ENCODE measurements around the gene SCUBE1. TPM values are rescaled to one million over a fixed set of nuclear protein-coding genes. Genes with fewer than 3 reads are reported as not detected.

The SCUBE1 gene
- total and polyA plus RNA-seq, 2 experiments from 2014 or later: 0.81 to 3.2 TPM

GRCh38 chr22:43295173-43295572 lies 48.0 kb downstream of the SCUBE1 start:
- H3K27ac Mint-ChIP-seq: no peak overlapping the region

GRCh38 chr22:43293655-43294392 lies 49.3 kb downstream of the SCUBE1 start:
- no peaks in the 10 kb centered on the region for H3K9me2 ChIP-seq (ENCODE audit: insufficient read depth)
- H3K27me3 ChIP-seq (ENCODE audit: insufficient read depth): no peaks in the 10 kb centered on the region
- no peaks in the 10 kb centered on the region; the same call in 2 of the 3 replicates for H3K36me3 Mint-ChIP-seq (ENCODE audit: low read depth)
- no peak overlapping the region for H3K4me3 ChIP-seq
- no peaks in the 10 kb centered on the region for H4K20me1 ChIP-seq (replicated peaks; ENCODE audit: insufficient read depth)
- H3K27me3 Mint-ChIP-seq (ENCODE audit: insufficient read depth, low read depth, poor library complexity): peaks cover 14% of the 10 kb centered on the region
- H3K4me3 Mint-ChIP-seq: no peak overlapping the region
- no peaks in the 10 kb centered on the region for H3K79me2 ChIP-seq (replicated peaks; ENCODE audit: insufficient read depth)
- DNase-seq (ENCODE audit: low spot score) (no peak), ATAC-seq (no peak)
- no peaks in the 10 kb centered on the region for H3K36me3 ChIP-seq (ENCODE audit: insufficient read depth)
- H3K27ac ChIP-seq (ENCODE audit: low read depth): no peak overlapping the region
- no peaks in the 10 kb centered on the region for H3K4me1 ChIP-seq (ENCODE audit: insufficient read depth)
- no peak overlapping the region for H3K4me2 ChIP-seq
- no peaks in the 10 kb centered on the region for H3F3A ChIP-seq (replicated peaks; ENCODE audit: low read depth)
- no peaks in the 10 kb centered on the region for H3K9me3 Mint-ChIP-seq
- no peak overlapping the region for H2AFZ ChIP-seq
- H3K4me1 Mint-ChIP-seq: peaks cover 7% of the 10 kb centered on the region; the same call in 2 of the 3 replicates
- H3K27ac Mint-ChIP-seq: no peak overlapping the region
- TF ChIP-seq POLR2AphosphoS5 (IDR thresholded peaks at IDR 0.05; ENCODE audit: low read depth) (no peak), JUNB (IDR thresholded peaks at IDR 0.05; ENCODE audit: unreplicated experiment) (no peak), EZH2 (IDR thresholded peaks at IDR 0.05; ENCODE audit: low read depth, unreplicated experiment) (no peak), CTCF (conservative IDR thresholded peaks at IDR 0.05; ENCODE audit: low read depth in 2 of 2) (no peak), CREB1 (CRISPR knock-in tag; IDR thresholded peaks at IDR 0.05; ENCODE audit: low read depth) (no peak), ZNF114 (CRISPR knock-in tag; IDR thresholded peaks at IDR 0.05) (no peak), NANOG (IDR thresholded peaks at IDR 0.05; ENCODE audit: borderline replicate concordance) (no peak)

More at GRCh38 chr22:43295173-43295572, 48.0 kb downstream of the SCUBE1 start:
- TF ChIP-seq EZH2phosphoT487 (IDR thresholded peaks at IDR 0.05; ENCODE audit: unreplicated experiment) (no peak), EZH2 (IDR thresholded peaks at IDR 0.05; ENCODE audit: low read depth, unreplicated experiment) (no peak), POLR2AphosphoS5 (IDR thresholded peaks at IDR 0.05; ENCODE audit: low read depth) (no peak), CREB1 (CRISPR knock-in tag; IDR thresholded peaks at IDR 0.05; ENCODE audit: low read depth) (no peak), ZNF331 (CRISPR knock-in tag; IDR thresholded peaks at IDR 0.05; ENCODE audit: low read depth) (no peak), REST (IDR thresholded peaks at IDR 0.05; ENCODE audit: unreplicated experiment) (no peak)
- H3K9me2 ChIP-seq (ENCODE audit: insufficient read depth): no peaks in the 10 kb centered on the region
- Mint-ChIP-seq H3K4me3 (no peak overlapping the region), H3K4me1 (peaks cover 2% of the 10 kb centered on the region; the same call in 1 of the 3 replicates), H3K27me3 (ENCODE audit: insufficient read depth, low read depth, poor library complexity) (peaks cover 16% of the 10 kb centered on the region), H3K36me3 (ENCODE audit: low read depth) (no peaks in the 10 kb centered on the region; the same call in 2 of the 3 replicates), H3K9me3 (no peaks in the 10 kb centered on the region)
- H2AFZ ChIP-seq: no peak overlapping the region
- no peaks in the 10 kb centered on the region for H4K20me1 ChIP-seq (replicated peaks; ENCODE audit: insufficient read depth)
- H3F3A ChIP-seq (replicated peaks; ENCODE audit: low read depth): no peaks in the 10 kb centered on the region
- H3K27me3 ChIP-seq (ENCODE audit: insufficient read depth): no peaks in the 10 kb centered on the region
- no peaks in the 10 kb centered on the region for H3K36me3 ChIP-seq (ENCODE audit: insufficient read depth)
- DNase-seq (ENCODE audit: low spot score) (no peak), ATAC-seq (no peak)
- H3K4me2 ChIP-seq: no peak overlapping the region
- no peak overlapping the region for H3K27ac ChIP-seq (ENCODE audit: low read depth)
- H3K79me2 ChIP-seq (replicated peaks; ENCODE audit: insufficient read depth): no peaks in the 10 kb centered on the region
- H3K4me1 ChIP-seq (ENCODE audit: insufficient read depth): no peaks in the 10 kb centered on the region
- H3K4me3 ChIP-seq: no peak overlapping the region
